Fibroblast of the aortic adventitia (primary cell): ENCODE data around the gene LAMA3. TPM values are rescaled to one million over a fixed set of nuclear protein-coding genes. Genes with fewer than 3 reads are reported as not detected.

Experiments used
- DNase-seq: peaks from one replicate; pipeline ENCODE4 v3.0.0-alpha.2; 2010; ENCODE audit warnings: low read depth
- H3K4me3 ChIP-seq: 2 replicates; pipeline ENCODE4 v1.5.1; 2011; ENCODE audit warnings: low read depth, mild to moderate bottlenecking, control low read depth, low read length, moderate library complexity
- total RNA-seq: library from RNA; depleted of rRNA; stranded (reverse); fragments of >200 nt; gene quantifications from 2 replicates; pipeline ENCODE4 v1.2.3, GENCODE V29; 2012; ENCODE audit warnings: low replicate concordance
- TF ChIP-seq, protein P1 (sequence below): IDR thresholded peaks from 2 replicates; pipeline ENCODE4 v1.5.1; 2011; ENCODE audit warnings: mild to moderate bottlenecking, low read length, control low read depth, inconsistent platforms; ENCODE audit not compliant: insufficient read depth

LAMA3 gene
- total RNA-seq, 1 donor, result 15.7 TPM

- no peak overlapping the region for H3K4me3 ChIP-seq
- TF ChIP-seq, protein P1, sequence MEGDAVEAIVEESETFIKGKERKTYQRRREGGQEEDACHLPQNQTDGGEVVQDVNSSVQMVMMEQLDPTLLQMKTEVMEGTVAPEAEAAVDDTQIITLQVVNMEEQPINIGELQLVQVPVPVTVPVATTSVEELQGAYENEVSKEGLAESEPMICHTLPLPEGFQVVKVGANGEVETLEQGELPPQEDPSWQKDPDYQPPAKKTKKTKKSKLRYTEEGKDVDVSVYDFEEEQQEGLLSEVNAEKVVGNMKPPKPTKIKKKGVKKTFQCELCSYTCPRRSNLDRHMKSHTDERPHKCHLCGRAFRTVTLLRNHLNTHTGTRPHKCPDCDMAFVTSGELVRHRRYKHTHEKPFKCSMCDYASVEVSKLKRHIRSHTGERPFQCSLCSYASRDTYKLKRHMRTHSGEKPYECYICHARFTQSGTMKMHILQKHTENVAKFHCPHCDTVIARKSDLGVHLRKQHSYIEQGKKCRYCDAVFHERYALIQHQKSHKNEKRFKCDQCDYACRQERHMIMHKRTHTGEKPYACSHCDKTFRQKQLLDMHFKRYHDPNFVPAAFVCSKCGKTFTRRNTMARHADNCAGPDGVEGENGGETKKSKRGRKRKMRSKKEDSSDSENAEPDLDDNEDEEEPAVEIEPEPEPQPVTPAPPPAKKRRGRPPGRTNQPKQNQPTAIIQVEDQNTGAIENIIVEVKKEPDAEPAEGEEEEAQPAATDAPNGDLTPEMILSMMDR, result no peak
- no peak for DNase-seq
Observed at GRCh38 chr18:23690505-23691068, 1.3 kb downstream of the LAMA3 start.

DNA sequence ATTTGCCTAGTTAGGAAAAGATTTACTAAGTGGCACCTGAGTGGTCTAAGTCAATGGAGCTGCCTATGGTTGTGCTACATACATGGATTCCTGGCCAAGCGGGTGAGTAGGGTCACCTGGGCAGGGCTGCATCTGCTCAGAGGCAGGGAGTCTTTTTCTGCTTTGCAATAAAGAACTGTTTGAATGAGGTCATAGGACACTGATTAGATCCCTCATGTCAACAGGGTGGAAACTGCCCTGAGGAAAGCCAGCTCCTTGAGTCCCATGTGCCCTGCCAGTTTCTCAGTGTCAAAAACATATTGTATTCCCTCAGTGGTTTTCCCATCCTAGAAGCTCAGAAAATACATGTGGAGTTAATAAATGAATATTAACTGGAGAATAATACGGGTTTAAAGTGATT lies 4.6 kb downstream of the LAMA3 start:
- no peak overlapping the region for H3K4me3 ChIP-seq
- no peak for DNase-seq
- TF ChIP-seq, protein P1, result no peak

GRCh38 chr18:23694637-23695430 lies 5.6 kb downstream of the LAMA3 start:
- TF ChIP-seq, protein P1, result no peak
- no peak for DNase-seq
- no peak overlapping the region for H3K4me3 ChIP-seq

GRCh38 chr18:23701017-23701416 lies 11.8 kb downstream of the LAMA3 start:
- DNase-seq, result no peak
- TF ChIP-seq, protein P1, result no peak

GRCh38 chr18:23701544-23702064 lies 12.4 kb downstream of the LAMA3 start:
- no peak for DNase-seq
- no peak overlapping the region for H3K4me3 ChIP-seq
- TF ChIP-seq, protein P1, result no peak

More at GRCh38 chr18:23701017-23701416, 11.8 kb downstream of the LAMA3 start:
- H3K4me3 ChIP-seq, result no peak overlapping the region

DNA sequence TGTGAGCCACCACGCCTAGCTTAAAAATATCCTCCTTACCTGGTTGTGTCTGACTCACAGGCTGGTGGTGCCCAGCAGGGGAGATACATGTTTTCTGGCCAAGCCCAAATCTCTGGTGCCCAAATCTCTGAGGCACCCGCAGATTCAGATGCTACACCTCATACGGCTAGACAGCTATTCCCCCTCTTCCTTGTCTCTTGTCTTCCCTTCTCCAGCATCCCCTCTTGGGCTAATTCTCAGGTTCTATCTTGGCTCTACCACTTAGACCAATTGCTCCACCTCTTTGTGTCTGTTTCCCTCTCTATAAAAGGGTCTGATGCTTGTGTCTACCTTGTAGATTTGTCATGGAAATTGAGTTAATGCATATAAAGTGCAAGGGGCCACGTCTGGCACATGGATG lies 13.4 kb downstream of the LAMA3 start:
- TF ChIP-seq, protein P1, result no peak
- no peak overlapping the region for H3K4me3 ChIP-seq
- no peak for DNase-seq
